A673 (cell line): Measurements from ENCODE around the gene ZC3H15.

ENCODE experiments used
- CTCF ChIP-seq: fragments of 300-800, 200-600 bp; sonication (generic); conservative IDR thresholded peaks from 2 replicates; pipeline ENCODE4 v1.5.1; 2017; ENCODE audit warnings: low read depth, mild to moderate bottlenecking, antibody characterized with exemption, low read length, moderate library complexity, mixed read lengths
- EZH2 ChIP-seq: fragments of 200-600 bp; sonication (generic); IDR thresholded peaks from 2 replicates; pipeline ENCODE4 v1.6.1; 2017; ENCODE audit warnings: borderline replicate concordance, low read depth, mild to moderate bottlenecking, mixed read lengths, antibody characterized with exemption, low read length; ENCODE audit not compliant: poor library complexity, severe bottlenecking

GRCh38 chr2:186517090-186517489 lies 31.0 kb downstream of the ZC3H15 start:
- TF ChIP-seq CTCF (no peak), EZH2 (no peak)
